ENCODE results near the gene IER3. TPM values are rescaled to one million over a fixed set of nuclear protein-coding genes. Genes with fewer than 3 reads are reported as not detected.

The IER3 gene
- total and polyA plus RNA-seq, 9 of the 15 experiments (the other 6 are each of a cell fraction or from before 2014, with no cell fraction given) = 1.5 to 30.0 (median 11.5) TPM

DNA sequence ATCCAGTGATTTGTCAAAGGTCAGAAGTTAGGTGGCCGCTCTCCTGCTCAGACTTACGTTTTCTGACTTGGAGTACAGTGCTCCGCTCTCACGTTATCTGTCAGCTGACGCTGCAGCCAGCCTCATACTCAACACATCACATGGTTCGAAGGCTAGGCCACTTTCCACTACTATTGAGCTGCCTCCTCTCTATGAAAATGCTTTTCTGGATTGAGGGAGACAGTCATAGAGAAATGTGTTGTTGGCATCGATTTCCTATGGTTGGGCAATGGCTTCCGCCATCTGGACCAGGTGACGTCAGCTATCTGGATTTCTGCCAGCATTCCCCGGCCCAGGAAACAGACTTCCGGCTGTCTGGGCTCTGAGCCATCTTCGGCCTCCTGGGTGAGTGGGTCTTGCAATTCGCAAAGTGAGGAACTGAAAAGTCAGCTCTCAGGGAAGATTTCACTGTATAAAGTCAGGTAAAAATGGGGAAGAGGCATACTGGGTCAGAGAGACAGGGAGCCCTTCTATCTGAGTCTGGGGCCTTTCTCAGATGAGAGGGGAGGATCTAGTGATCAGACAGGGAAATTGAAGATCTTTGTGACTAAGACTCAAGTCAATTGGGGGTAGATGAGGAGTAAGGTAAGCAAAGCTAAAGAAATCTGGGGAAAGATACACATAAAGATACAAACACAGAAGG is 37.5 kb upstream of the IER3 start (continued):
- TF ChIP-seq ARID3A (IDR thresholded peaks at IDR 0.05; ENCODE audit: borderline replicate concordance, low read depth, low read length) (no peak), ILK (tag; IDR thresholded peaks at IDR 0.05; ENCODE audit: borderline replicate concordance, low read depth) (no peak), GABPA (tag; conservative IDR thresholded peaks at IDR 0.05; ENCODE audit: low read depth) (peak; percentile 88), POLR3G (IDR thresholded peaks at IDR 0.05; ENCODE audit: extremely low read depth, insufficient read length, insufficient replicate concordance) (no peak), EP300 (IDR thresholded peaks at IDR 0.05; ENCODE audit: low read length) (peak; percentile 88), FOS (IDR thresholded peaks at IDR 0.05; ENCODE audit: extremely low read depth, insufficient read length) (no peak), TGIF2 (CRISPR knock-in tag; IDR thresholded peaks at IDR 0.05) (no peak), ZKSCAN3 (CRISPR knock-in tag; IDR thresholded peaks at IDR 0.05) (no peak), MITF (IDR thresholded peaks at IDR 0.05) (no peak), NR2C1 (IDR thresholded peaks at IDR 0.05) (0 out of 2 replicates have a peak, but pooled peaks have one; percentile 41), NR2C1 (tag; IDR thresholded peaks at IDR 0.05) (peak; percentile 79), ZC3H8 (IDR thresholded peaks at IDR 0.05) (no peak), BRCA1 (IDR thresholded peaks at IDR 0.05) (no peak), BRCA1 (CRISPR knock-in tag; IDR thresholded peaks at IDR 0.05) (no peak), SMARCA5 (IDR thresholded peaks at IDR 0.05) (peak; percentile 42; the same call in 1 of the 2 replicates), THRA (IDR thresholded peaks at IDR 0.05) (no peak), ZBTB1 (CRISPR knock-in tag; IDR thresholded peaks at IDR 0.05; ENCODE audit: borderline replicate concordance, low read depth) (no peak), ZNF143 (CRISPR knock-in tag; IDR thresholded peaks at IDR 0.05) (no peak), HNRNPH1 (optimal IDR thresholded peaks at IDR 0.05; ENCODE audit: low read depth, low read length) (no peak), ZNF324 (CRISPR knock-in tag; IDR thresholded peaks at IDR 0.05) (peak; percentile 71; the same call in 1 of the 2 replicates), ETS2 (tag; IDR thresholded peaks at IDR 0.05; ENCODE audit: borderline replicate concordance, poor library complexity, severe bottlenecking) (no peak)
- TF ChIP-seq, protein P1, sequence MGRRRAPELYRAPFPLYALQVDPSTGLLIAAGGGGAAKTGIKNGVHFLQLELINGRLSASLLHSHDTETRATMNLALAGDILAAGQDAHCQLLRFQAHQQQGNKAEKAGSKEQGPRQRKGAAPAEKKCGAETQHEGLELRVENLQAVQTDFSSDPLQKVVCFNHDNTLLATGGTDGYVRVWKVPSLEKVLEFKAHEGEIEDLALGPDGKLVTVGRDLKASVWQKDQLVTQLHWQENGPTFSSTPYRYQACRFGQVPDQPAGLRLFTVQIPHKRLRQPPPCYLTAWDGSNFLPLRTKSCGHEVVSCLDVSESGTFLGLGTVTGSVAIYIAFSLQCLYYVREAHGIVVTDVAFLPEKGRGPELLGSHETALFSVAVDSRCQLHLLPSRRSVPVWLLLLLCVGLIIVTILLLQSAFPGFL (CRISPR knock-in tag; IDR thresholded peaks at IDR 0.05) = no peak
